ENCODE data around the gene NPC1. TPM values are rescaled to one million over a fixed set of nuclear protein-coding genes. Genes with fewer than 3 reads are reported as not detected.

Gene NPC1
- polyA plus RNA-seq, 3 donors: 7.5 to 17.9 (median 17.7) TPM

DNA sequence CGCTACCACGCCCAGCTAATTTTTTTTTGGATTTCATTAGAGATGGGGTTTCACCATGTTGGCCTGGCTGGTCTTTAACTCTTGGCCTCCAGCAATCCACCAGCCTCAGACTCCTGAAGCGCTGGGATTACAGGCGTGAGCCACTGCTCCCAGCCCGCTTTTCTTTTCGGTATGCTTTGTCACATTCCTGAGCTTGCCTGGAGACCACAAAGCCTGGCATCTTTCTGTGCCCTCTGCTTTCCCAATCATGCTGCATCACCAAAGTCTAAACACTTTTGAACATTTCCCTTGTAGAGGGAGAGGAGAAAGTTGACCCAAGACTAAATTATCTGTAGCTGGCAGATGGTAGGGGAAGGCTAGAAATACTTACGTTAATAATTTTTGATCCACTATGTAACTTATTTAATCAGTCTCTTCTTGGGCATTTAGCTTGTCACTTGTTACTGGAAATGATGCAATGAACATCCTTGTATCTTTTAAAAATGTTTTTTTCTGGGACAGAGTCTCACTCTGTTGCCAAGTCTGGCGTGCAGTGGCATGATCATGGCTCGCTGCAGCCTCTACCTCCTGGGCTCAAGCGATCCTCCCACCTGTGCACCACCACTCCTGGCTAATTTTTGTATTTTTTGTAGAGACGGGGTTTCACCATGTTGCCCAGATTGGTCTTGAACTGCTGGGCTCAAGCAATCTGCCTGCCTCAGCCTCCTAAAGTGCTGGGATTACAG lies 2.7 kb upstream of the NPC1 start:
- Histone ChIP-seq H3K79me2 (ENCODE audit: insufficient read depth, low read length) (peaks cover 21% of the 10 kb centered on the region), H3K9ac (ENCODE audit: insufficient read depth, low read length, poor library complexity, severe bottlenecking) (no peak overlapping the region), H3K9me3 (replicated peaks in 1 of 2; ENCODE audit: control insufficient read depth in 1 of 2, insufficient read depth in 1 of 2, low read length in 2 of 2) (no peaks in the 10 kb centered on the region), H3K4me3 (replicated peaks in 1 of 3; ENCODE audit: low read depth in 2 of 3, low read length in 3 of 3) (no peak overlapping the region), H2AFZ (ENCODE audit: insufficient read depth, low read depth, low read length, poor library complexity, severe bottlenecking) (no peak overlapping the region), H3K27me3 (ENCODE audit: control insufficient read depth in 2 of 2, insufficient read depth in 2 of 2, low read length in 2 of 2) (no peaks in the 10 kb centered on the region), H3K36me3 (replicated peaks in 1 of 2; ENCODE audit: control insufficient read depth in 1 of 2, insufficient read depth in 2 of 2, low read length in 2 of 2) (no peaks in the 10 kb centered on the region), H3K27ac (ENCODE audit: low read depth in 1 of 2, low read length in 2 of 2) (no peak overlapping the region), H4K20me1 (ENCODE audit: insufficient read depth, low read length) (peaks cover 12% of the 10 kb centered on the region), H3K4me1 (ENCODE audit: control insufficient read depth in 1 of 2, insufficient read depth in 2 of 2, low read length in 2 of 2) (peaks cover 34 to 43% of the 10 kb centered on the region in 2 donors), H3K4me2 (replicated peaks; ENCODE audit: extremely low read depth, low read length, poor library complexity, severe bottlenecking) (no peak overlapping the region)
- WGBS (ENCODE audit: insufficient coverage): 90% methylated on average over 5 of the region's 11 CpGs
- DNase-seq: no peak
- no peak overlapping the region for H3K4me3 Mint-ChIP-seq
- H3K27ac Mint-ChIP-seq: peak overlapping the region in 1 of 7 donors; percentile 13
- peaks cover 1% of the 10 kb centered on the region in 2 donors for H3K36me3 Mint-ChIP-seq
- intact Hi-C loops (cut with micrococcal nuclease): loop anchor here (5.0 to 10.0 kb wide), 3 partner anchors 72 to 354 kb away; partner anchors contain the start of gene RIOK3 (in 1 of the 2)
- peaks cover 39% of the 10 kb centered on the region for H3K4me1 Mint-ChIP-seq
- TF ChIP-seq, protein P1, sequence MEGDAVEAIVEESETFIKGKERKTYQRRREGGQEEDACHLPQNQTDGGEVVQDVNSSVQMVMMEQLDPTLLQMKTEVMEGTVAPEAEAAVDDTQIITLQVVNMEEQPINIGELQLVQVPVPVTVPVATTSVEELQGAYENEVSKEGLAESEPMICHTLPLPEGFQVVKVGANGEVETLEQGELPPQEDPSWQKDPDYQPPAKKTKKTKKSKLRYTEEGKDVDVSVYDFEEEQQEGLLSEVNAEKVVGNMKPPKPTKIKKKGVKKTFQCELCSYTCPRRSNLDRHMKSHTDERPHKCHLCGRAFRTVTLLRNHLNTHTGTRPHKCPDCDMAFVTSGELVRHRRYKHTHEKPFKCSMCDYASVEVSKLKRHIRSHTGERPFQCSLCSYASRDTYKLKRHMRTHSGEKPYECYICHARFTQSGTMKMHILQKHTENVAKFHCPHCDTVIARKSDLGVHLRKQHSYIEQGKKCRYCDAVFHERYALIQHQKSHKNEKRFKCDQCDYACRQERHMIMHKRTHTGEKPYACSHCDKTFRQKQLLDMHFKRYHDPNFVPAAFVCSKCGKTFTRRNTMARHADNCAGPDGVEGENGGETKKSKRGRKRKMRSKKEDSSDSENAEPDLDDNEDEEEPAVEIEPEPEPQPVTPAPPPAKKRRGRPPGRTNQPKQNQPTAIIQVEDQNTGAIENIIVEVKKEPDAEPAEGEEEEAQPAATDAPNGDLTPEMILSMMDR (IDR thresholded peaks at IDR 0.05): no peak
- peaks cover 2 to 8% (median 2%) of the 10 kb centered on the region in 3 donors for H3K27me3 Mint-ChIP-seq (ENCODE audit: low read depth in 3 of 3)
- peaks cover 0 to 4% (median 0%) of the 10 kb centered on the region in 7 donors for H3K9me3 Mint-ChIP-seq

DNA sequence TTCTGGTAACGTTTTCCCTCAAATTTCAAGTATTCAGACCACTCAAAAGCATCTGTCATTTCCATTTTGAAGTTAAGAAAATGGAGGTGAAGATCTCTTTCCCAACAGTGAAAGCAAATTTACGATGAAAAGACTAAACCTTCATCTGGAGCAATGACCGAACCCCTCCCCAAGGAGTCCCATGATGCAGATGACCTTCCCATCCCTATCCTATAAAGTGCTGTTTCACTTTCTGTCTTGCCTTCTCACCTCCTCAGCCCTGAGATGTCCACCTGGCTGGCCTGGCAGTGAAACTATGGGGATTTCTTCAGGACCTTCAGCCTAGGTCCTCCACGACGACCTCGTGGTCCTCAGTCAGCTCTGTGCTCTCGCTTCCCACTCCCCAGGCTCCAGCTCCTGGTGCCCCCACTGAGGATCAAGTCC lies 925 bp upstream of the NPC1 start:
- peaks cover 2 to 8% (median 2%) of the 10 kb centered on the region in 3 donors for H3K27me3 Mint-ChIP-seq (ENCODE audit: low read depth in 3 of 3)
- H3K9ac ChIP-seq (ENCODE audit: insufficient read depth, low read length, poor library complexity, severe bottlenecking): peak overlapping the region; percentile 100

More for the DNA sequence above, 925 bp upstream of the NPC1 start:
- Histone ChIP-seq H3K4me2 (replicated peaks; ENCODE audit: extremely low read depth, low read length, poor library complexity, severe bottlenecking) (peak overlapping the region; percentile 78), H3K4me3 (replicated peaks in 1 of 3; ENCODE audit: low read depth in 2 of 3, low read length in 3 of 3) (peak overlapping the region in 2 of 3 experiments; percentile 19 to 94), H3K36me3 (replicated peaks in 1 of 2; ENCODE audit: control insufficient read depth in 1 of 2, insufficient read depth in 2 of 2, low read length in 2 of 2) (no peaks in the 10 kb centered on the region), H2AFZ (ENCODE audit: insufficient read depth, low read depth, low read length, poor library complexity, severe bottlenecking) (peak overlapping the region; percentile 90), H4K20me1 (ENCODE audit: insufficient read depth, low read length) (peaks cover 29% of the 10 kb centered on the region), H3K79me2 (ENCODE audit: insufficient read depth, low read length) (peaks cover 39% of the 10 kb centered on the region), H3K9me3 (replicated peaks in 1 of 2; ENCODE audit: control insufficient read depth in 1 of 2, insufficient read depth in 1 of 2, low read length in 2 of 2) (no peaks in the 10 kb centered on the region), H3K27me3 (ENCODE audit: control insufficient read depth in 2 of 2, insufficient read depth in 2 of 2, low read length in 2 of 2) (no peaks in the 10 kb centered on the region), H3K4me1 (ENCODE audit: control insufficient read depth in 1 of 2, insufficient read depth in 2 of 2, low read length in 2 of 2) (peaks cover 28 to 32% of the 10 kb centered on the region in 2 donors), H3K27ac (ENCODE audit: low read depth in 1 of 2, low read length in 2 of 2) (peak overlapping the region in 1 of 2 donors; percentile 100)
- peak overlapping the region in 6 of 7 donors; percentile 64 to 99 (median 86) for H3K27ac Mint-ChIP-seq
- intact Hi-C loops (cut with micrococcal nuclease): loop anchor here (2.0 to 10.0 kb wide), 4 partner anchors 70 to 352 kb away; partner anchors contain the start of genes RIOK3 (in 1 of the 2) and RMC1 (in 1 of the 2)
- peaks cover 1 to 12% of the 10 kb centered on the region in 2 donors for H3K36me3 Mint-ChIP-seq
- TF ChIP-seq, protein P1 (IDR thresholded peaks at IDR 0.05): peak; percentile 66
- H3K4me3 Mint-ChIP-seq: peak overlapping the region; percentile 80 to 93
- no peaks in the 10 kb centered on the region for H3K9me3 Mint-ChIP-seq
- peak; percentile 13 to 24 (median 20) for DNase-seq
- WGBS (ENCODE audit: insufficient coverage): 57% methylated on average over 5 of the region's 7 CpGs
- H3K4me1 Mint-ChIP-seq: peaks cover 37% of the 10 kb centered on the region

All from CD14-positive monocyte (primary cell).